Pancreas (tissue), 10 donors: Measurements from ENCODE around the gene SF3A1. TPM values are rescaled to one million over a fixed set of nuclear protein-coding genes. Genes with fewer than 3 reads are reported as not detected.

Experiments used
- ATAC-seq, 4 donors: fragments of 200-7000 bp; cut with Tn5 transposase; one replicate each; pipeline versions ENCODE4 v1.8.0 to v1.9.1; 2020; ENCODE audit warnings: mild to moderate bottlenecking in 4 of 4, moderate library complexity in 4 of 4
- DNase-seq, 6 donors: peaks; one replicate each; pipeline ENCODE4 v3.0.0-alpha.2; 2020
- FAIRE-seq: peaks from 2 replicates; lab custom pipeline; 2012; peaks lifted over from hg19 to GRCh38; lab: Jason Lieb, UNC
- H3K27ac ChIP-seq, 4 donors: fragments of 200-600 bp; sonication (generic); 1 replicate in 3 of 4; 2 replicates in 1 of 4; pipeline versions ENCODE4 v1.5.0 to v1.8.0; 2020
- H3K27me3 ChIP-seq, 4 donors: fragments of 200-600 bp; one replicate each; pipeline ENCODE4 v1.8.0; 2021
- H3K36me3 ChIP-seq, 3 donors: fragments of 200-600 bp; sonication (generic) in 1 of 3; one replicate each; pipeline versions ENCODE4 v1.5.0 to v1.8.0; 2020 to 2021
- H3K4me1 ChIP-seq, 3 donors: fragments of 200-600 bp; one replicate each; pipeline ENCODE4 v1.8.0; 2021
- H3K4me3 ChIP-seq, 4 donors: fragments of 200-600 bp; sonication (generic) in 2 of 4; one replicate each; pipeline versions ENCODE4 v1.5.0 to v1.8.0; 2020 to 2021
- H3K9me3 ChIP-seq, 4 donors: fragments of 200-600 bp; one replicate each; pipeline ENCODE4 v1.8.0; 2021
- CTCF ChIP-seq, 4 donors: fragments of 200-600 bp; sonication (generic) in 3 of 4; IDR thresholded peaks; one replicate each; pipeline versions ENCODE4 v1.5.0 to v1.8.0; 2021; ENCODE audit warnings: antibody characterized with exemption in 4 of 4
- whole genome bisulfite sequencing, 2 donors: extraction: QIAGEN DNeasy Blood & Tissue Kit; methylation state at CpG; one replicate each; pipeline ENCODE4 v1.1.7; 2013; 5-methylcytosine and 5-hydroxymethylcytosine counted together
- intact Hi-C, 3 donors: fragments of 100-400 bp; cut with DNase I; formaldehyde crosslinking; loops; one replicate each; pipeline versions ENCODE4 v1.11.1 to v1.14.2; 2022
- polyA plus RNA-seq, 2 donors: library from polyadenylated mRNA; stranded (reverse); fragments of 200-250 nt; gene quantifications; one replicate each; pipeline ENCODE4 v1.2.3, GENCODE V29; 2013
- total RNA-seq, 6 donors: library from RNA; stranded (reverse); fragmentation: NEBNext Ultra II Directional in 4 of 6; extraction: Animal tissue kit (Norgen Biotek cat#: 25700) in 4 of 6; gene quantifications; one replicate each; pipeline versions ENCODE4 v1.2.1 to v1.2.4, GENCODE V29; 2021 to 2023
- donor health status: healthy with polysubstance abuse.
- donor health status: DM: no; HTN: no; CAD: no; lungs with moderate emphysema.
- donor health status: DM: no; HTN: no; CAD: no.
- donor health status: control.
- donor health status: control.
- donor health status: Bipolar disorder and iron deficiency.
- donor health status: DM: yes; HTN: yes; CAD: no.
- donor health status: DM: no; HTN: no; CAD: no.
- donor health status: DM: no; HTN: no; CAD: no.
- donor health status: DM: yes; HTN: yes; CAD: no.

Gene SF3A1
- total and polyA plus RNA-seq, 8 donors: 19.2 to 102 (median 85.8) TPM

GRCh38 chr22:30371321-30371720 is 14.6 kb upstream of the SF3A1 start:
- DNase-seq (no peak), ATAC-seq (no peak), FAIRE-seq (no peak)
- Histone ChIP-seq H3K36me3 (no peaks in the 10 kb centered on the region), H3K9me3 (no peaks in the 10 kb centered on the region), H3K27me3 (no peaks in the 10 kb centered on the region), H3K4me3 (no peak overlapping the region), H3K27ac (no peak overlapping the region), H3K4me1 (no peaks in the 10 kb centered on the region)
- WGBS, 2 donors: 88 to 91% methylated on average over 9 of the region's 9 CpGs
- intact Hi-C loops: no loop called here
- TF ChIP-seq CTCF (IDR thresholded peaks at IDR 0.05): no peak

GRCh38 chr22:30370641-30371230 is 14.0 kb upstream of the SF3A1 start:
- ATAC-seq: no peak
- Histone ChIP-seq H3K36me3 (no peaks in the 10 kb centered on the region), H3K9me3 (no peaks in the 10 kb centered on the region), H3K4me3 (no peak overlapping the region), H3K27me3 (no peaks in the 10 kb centered on the region), H3K4me1 (no peaks in the 10 kb centered on the region), H3K27ac (no peak overlapping the region)
- no peak for TF ChIP-seq CTCF (IDR thresholded peaks at IDR 0.05)
- intact Hi-C loops: no loop called here
- DNase-seq: no peak
- no peak for FAIRE-seq
- WGBS, 2 donors: 81% methylated on average over 19 of the region's 19 CpGs

- H3K4me3 ChIP-seq: no peak overlapping the region
- no peaks in the 10 kb centered on the region for H3K9me3 ChIP-seq
- no peaks in the 10 kb centered on the region for H3K4me1 ChIP-seq
- DNase-seq: no peak
- no peak for ATAC-seq
- no peak for FAIRE-seq
- intact Hi-C loops: no loop called here
- TF ChIP-seq CTCF (IDR thresholded peaks at IDR 0.05): no peak
- H3K36me3 ChIP-seq: no peaks in the 10 kb centered on the region
- 79 to 88% methylated on average over 9 of the region's 9 CpGs for WGBS, 2 donors
- no peak overlapping the region for H3K27ac ChIP-seq
- no peaks in the 10 kb centered on the region for H3K27me3 ChIP-seq
These were observed 11.7 kb upstream of the SF3A1 start for GRCh38 chr22:30368420-30368819.

- no peak overlapping the region for H3K27ac ChIP-seq
- H3K4me3 ChIP-seq: no peak overlapping the region
- WGBS, 2 donors: 87 to 94% methylated on average over 18 of the region's 18 CpGs
- no peak for ATAC-seq
- intact Hi-C loops: no loop called here
- H3K27me3 ChIP-seq: no peaks in the 10 kb centered on the region
- no peaks in the 10 kb centered on the region for H3K9me3 ChIP-seq
- no peaks in the 10 kb centered on the region for H3K36me3 ChIP-seq
- no peaks in the 10 kb centered on the region for H3K4me1 ChIP-seq
- no peak for FAIRE-seq
- no peak for DNase-seq
- no peak for TF ChIP-seq CTCF (IDR thresholded peaks at IDR 0.05)
These were observed 9.2 kb upstream of the SF3A1 start for GRCh38 chr22:30365891-30366290.

- intact Hi-C loops: no loop called here
- no peak overlapping the region for H3K4me3 ChIP-seq
- no peaks in the 10 kb centered on the region for H3K9me3 ChIP-seq
- TF ChIP-seq CTCF (IDR thresholded peaks at IDR 0.05): no peak
- no peak for DNase-seq
- no peaks in the 10 kb centered on the region for H3K4me1 ChIP-seq
- H3K36me3 ChIP-seq: no peaks in the 10 kb centered on the region
- no peak for ATAC-seq
- no peaks in the 10 kb centered on the region for H3K27me3 ChIP-seq
- no peak overlapping the region for H3K27ac ChIP-seq
- no peak for FAIRE-seq
- 72 to 81% methylated on average over 7 of the region's 7 CpGs for WGBS, 2 donors
These were observed 6.1 kb upstream of the SF3A1 start for GRCh38 chr22:30362651-30363281.
